ENCODE results near the gene AP2B1.
"Not testable (repeated sequence)": the region's sequence is repeated elsewhere in the genome, so short reads cannot be mapped to it uniquely, and the experiment has no call there.

The AP2B1 gene

DNA sequence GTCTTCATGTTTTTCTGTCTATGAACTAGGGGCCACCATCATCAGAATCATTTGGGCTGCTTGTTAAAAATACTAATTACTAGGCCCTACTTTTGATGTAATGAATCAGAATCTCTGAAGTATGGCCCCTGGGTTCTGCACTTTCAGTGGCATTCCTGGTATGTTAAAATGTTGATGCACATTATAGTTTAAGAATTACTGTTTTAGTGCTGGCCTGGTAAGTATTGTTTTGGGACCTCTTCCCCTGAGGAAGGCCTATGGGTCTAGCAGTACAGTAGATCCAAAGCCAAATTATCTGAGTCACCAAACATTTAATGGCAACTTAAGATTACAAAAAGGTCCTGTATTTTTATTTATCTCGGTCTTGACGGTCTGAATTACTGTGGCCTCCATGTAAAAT, 58.8 kb downstream of the AP2B1 start:
- DNase-seq: no peak

DNA sequence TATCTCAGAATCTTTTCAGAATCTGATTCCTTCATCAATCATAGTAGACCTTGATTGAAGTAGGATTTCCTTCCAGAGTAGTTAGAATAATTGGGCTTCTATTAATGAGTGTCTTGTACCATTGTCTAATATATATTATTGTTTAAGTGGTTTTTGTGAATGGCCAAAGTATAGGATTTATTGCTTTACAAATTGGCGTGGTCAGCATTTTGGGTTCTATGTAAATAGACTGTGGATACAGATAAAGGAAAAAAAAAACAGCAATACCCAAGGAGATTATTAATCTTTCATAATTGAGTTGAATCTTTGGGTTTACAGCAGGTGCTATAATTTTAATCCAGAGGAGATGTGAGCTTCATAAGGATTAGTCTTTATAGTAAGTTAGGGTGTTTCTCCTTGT, 64.3 kb downstream of the AP2B1 start:
- no peak for DNase-seq

DNA sequence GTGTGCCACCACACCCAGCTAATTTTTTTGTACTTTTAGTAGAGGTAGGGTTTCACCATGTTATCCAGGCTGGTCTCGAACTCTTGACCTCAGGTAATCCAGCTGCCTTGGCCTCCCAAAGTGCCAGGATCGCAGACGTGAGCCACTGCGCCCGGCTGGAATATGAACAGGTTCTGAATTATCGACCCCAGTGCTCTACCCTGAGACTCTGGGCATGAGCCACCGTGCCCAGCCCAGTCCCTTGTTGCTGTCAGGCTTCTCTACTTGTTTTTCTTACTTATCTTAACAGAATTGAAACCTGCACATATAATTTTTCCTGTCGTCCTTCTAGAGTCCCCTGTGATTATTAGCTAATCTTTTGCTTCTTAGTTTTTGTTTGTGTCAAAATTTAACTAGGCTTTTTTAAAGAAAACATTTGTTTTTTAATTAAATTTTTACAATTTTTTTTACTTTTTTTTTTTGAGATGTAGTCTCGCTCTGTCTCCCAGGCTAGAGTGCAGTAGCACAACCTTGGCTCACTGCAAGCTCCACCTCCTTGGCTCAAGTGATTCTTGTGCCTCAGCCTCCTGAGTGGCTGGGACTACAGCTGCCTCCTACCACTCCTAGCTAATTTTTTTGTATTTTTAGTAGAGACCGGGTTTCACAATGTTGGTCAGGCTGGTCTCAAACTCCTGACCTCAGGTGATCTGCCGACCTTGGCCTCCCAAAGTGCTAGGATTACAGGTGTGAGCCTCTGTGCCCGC, 66.7 kb downstream of the AP2B1 start:
- DNase-seq: no peak

DNA sequence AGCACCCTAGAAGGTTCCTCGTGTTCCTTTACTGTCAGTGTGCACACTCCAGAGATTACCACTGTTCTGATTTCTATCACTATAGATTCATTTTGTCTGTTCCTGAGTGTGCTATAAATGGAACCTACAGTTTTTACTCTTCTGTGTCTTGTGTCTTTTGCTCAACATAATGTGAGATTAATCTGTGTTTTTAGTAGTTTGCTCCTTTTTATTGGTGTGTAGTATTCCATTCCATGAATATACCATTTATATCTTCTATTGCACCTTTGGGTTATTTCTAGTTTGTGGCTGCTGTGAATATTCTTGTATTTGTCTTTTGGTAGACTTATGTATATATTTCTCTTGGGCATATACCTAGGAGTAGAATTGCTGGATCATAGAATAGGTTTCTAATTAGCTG, 68.2 kb downstream of the AP2B1 start:
- no peak for DNase-seq

DNA sequence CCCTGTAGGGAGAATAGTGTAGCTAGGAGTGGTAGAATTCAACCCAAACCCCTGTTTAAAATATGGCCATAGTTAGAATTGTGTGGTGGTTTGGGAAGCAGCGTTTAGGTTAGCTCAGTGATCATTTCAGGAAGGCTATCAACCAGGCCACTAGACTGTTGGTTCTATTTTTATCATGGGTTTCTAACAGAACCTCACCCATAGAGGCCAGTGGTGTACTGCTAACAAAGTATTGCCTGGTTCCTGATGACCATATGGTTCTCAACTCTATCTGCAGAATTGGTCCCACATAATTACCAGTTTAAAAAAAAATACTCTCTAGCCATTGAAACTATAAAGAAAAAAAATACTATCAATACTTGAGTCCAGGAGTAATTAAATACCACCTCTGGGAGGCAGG, 73.8 kb downstream of the AP2B1 start:
- no peak for DNase-seq

DNA sequence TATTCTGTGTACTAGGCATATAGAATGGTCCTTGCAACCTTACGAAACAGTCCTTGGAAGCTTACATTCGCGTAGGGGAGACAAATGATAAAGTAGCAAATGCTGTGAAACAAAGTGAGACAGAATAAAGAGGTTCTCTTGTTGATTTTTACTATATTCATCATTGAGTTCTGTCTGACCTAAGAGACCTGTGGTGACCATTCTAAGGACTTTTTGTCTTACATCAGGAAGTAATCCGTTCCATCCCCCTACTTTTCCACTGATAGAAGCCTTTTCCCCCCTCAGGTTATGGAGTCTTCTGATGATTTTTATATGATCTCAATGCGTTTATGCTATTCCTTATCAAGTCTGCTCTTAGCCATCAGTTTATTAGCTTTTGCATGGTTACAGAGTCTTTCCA, 77.6 kb downstream of the AP2B1 start:
- DNase-seq: no peak

DNA sequence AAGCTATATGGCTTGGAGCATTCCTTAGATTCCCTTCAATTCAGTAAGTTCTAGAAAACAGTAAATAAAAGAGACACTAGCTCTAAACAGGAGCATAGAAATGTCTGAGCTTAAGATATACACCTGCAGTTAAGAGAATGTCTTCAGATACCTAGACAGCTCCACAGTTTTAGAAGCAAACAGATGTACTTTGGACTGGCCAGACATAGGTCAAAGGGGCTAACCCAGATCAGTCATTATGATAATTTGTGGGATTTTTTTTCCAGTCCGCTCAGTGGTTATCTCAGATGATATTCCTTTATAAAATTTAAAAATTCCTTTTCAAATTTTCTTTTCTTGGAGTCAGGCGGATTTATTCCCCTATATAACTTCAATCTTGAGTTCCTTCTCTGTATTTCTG, 78.5 kb downstream of the AP2B1 start:
- DNase-seq: no peak

DNA sequence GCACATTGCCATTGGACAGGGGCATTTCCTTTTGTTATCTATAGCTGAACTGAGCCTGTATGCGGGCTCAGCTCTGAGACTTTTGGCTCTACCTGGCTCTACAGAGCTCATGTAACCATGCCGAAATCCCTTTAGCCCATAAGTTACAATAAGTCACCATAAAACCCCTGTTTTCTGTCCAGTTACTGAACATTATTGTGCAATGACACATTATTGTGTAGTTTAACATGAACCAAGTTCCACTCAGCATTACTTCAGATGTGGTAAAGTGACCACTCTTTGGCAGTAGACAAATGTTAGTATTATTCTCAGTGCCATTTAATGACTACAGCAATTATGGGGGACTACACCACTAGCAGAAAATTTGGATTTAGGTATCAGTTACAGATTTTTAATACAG, 78.9 kb downstream of the AP2B1 start:
- no peak for DNase-seq

DNA sequence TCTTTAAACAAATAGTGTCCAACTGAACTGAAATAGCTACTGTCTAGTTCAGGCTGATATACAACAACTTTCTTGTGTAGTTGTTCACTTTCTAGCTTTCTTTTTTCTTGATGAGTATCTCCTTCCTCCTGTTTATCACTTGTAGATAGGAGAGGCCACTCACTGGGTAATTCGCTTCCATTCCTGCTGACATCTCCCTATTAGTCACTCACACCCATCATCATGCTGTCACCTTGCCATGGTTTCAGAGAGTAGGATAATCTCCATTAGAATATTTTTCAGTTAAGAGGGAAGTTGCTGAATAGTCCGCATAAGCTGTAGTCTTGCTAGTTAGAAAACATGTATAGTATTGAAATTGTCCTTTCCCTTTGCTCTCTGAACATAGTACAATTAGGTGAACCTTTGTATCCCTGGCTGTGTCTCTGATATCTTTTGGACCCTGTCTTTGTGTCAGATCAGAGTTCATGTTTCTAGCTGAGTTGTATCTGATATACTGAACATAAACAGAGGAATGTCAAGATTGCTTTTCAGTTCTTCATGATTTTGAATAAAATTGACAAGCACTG, 79.9 kb downstream of the AP2B1 start:
- DNase-seq: no peak

DNA sequence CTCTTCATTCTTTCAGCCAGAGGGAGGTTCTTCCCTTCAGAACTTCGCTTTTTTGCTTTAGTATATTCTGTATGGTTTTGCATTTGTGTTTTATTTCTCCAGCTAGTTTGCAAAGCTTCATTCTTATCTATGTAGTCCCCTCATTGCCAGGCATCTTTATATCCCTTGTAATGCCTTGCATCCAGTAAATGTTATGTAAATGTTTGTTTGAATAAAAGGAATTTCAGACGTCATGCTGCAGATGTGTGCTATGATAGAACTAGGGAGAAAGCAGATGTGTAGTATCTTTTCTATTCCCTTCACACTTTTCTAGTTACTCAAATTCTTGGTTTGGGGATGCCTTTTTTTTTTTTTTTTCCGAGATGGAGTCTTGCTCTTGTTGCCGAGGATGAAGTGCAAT, 81.7 kb downstream of the AP2B1 start:
- DNase-seq: no peak

DNA sequence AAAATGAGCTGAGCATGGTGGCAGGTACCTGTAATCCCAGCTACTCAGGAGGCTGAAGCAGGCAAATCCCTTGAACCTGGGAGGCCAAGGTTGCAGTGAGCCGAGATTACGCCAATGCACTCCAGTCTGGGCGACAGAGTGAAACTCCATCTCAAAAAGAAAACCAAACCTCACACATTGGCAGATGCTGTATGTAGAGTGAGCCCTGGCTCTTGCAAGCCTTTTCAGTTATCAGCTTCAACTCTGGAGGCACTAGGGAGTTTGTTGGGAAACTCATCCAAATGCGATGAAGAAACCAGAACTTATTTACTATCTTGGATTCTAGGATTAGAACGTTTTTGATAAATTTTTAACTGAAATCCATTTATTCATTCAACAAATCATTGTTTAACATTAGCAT, 87.4 kb downstream of the AP2B1 start:
- no peak for DNase-seq

DNA sequence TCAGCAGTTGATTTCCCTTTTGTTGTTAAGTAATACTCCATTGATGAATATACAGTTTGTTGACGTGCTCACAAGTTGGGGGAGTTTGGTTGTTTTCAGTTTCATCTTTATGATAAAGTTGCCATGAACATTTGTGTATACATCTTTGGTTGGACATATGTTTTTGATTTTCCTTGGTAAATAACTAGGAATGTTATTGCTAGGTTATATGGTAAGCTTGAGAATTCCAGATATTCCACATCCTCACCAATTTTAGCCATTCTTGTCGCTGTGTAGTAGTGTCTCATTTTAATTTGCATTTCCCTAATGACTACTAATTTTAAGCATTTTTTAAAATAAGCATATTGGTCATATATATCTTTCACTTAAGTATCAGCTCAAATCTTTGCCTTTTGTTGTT, 89.3 kb downstream of the AP2B1 start:
- no peak for DNase-seq

DNA sequence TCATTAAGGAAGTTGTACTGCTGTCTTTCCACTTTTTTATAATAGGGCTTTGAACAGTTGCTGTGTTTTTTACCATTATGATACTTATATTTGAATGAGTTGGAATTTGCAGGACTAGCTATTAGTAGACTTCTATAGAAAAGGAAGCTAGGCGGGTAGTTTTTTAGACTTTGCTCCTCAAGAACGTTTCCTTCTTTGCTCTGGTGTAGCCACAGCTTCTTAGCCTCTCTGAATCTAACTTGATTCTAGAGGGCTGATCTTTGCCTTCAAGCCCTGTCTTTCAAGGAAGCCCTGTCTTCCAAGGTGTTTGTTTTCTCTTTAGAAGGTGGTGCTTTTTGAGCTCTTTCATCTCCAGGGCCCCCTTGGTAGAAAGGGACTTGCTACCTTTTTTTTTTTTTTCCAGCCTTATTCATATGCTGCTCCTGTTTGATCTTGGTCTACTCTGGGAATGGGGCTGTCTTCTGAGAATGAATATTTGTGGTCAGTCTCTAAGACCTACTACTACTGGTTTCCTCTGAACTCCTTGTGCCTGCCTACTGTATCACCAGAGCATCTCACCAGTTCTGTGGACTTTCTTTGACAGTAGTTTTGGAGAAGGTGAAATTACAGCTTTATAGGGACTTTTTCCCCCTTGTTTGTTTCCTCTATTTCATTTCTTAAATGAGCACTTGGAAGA, 92.0 kb downstream of the AP2B1 start:
- no peak for DNase-seq

DNA sequence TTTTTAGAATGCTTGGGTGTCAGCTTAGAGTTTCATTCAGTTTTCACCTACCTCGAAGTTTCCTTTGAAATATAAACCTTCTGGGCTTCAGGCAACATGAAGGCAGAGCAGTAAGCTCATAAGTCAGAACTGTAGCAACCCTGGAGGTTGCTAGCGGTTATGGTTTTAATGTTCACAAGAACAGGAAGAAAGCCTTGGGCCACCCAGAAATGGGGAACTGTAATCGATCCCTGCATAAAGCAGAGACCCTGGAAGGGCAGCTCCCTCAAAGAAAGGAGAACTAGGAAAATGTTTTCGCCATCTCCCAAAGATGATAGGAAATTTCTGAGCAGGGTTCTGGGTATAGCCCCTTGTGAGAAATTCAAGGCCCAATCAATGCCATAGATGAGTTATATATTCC, 96.5 kb downstream of the AP2B1 start:
- DNase-seq: no peak

DNA sequence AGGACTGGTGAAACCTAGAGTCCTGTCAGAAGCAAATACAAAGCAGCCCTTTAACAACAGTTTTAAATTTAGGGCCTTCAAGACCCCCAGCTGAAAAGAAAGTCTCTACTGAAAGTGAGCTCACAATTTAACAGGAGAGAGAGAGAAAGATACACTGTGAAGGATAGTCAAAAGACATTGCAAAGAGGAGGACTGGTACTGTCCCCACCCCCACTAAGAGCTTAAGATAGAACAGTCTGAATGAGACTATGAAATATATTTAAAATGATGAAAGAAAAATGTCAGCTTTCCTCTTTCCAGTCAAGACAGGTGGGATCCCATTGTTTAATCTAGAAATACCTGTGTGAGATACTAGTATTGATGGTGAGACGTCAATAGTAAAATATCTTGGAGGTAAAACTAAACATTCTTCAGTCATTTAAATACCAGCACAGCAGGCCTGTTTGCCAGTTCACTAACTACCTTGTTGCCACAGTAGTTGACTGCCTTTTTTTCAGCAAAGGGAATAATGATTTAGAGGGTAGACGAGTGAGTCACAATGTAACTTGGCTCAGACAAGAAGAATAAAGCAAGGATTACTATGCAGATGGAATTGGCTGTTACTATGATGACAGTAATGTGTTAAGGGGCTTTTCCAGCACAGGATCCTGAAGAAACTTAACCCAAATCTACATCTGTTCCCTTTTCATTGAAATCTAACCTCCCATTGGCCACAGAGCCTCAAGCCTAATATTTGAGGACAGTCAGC, 97.1 kb downstream of the AP2B1 start:
- no peak for DNase-seq

DNA sequence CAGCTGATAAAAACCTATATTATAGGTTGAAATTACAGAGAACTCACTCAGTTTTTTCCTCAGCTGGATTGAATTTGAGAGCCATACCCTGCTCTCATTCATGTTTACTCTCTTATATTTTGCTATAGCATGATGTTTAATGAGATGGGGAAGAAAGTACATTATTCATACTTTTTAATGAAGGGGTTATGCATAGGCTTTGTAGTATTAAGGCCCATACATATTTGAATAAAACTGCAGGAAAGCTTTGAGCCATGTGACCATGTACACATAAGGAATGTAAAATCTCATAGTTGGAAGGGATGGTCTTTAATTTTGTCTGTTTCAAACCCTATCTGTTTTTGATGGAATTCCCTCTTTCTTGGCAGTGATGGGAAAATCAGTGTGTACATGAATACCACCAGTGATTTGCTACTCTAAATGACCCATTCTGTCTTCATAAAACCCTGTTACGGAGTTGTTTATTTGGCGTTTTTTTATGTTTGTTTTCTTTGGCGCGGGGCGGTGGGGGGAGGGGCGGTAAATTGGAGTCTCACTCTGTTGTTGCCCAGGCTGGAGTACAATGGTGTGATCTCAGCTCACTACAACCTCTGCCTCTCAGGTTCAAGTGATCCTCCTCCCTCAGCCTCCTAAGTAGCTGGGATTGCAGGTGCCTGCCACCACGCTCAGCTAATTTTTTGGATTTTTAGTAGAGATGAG, 105.5 kb downstream of the AP2B1 start:
- DNase-seq: no peak

DNA sequence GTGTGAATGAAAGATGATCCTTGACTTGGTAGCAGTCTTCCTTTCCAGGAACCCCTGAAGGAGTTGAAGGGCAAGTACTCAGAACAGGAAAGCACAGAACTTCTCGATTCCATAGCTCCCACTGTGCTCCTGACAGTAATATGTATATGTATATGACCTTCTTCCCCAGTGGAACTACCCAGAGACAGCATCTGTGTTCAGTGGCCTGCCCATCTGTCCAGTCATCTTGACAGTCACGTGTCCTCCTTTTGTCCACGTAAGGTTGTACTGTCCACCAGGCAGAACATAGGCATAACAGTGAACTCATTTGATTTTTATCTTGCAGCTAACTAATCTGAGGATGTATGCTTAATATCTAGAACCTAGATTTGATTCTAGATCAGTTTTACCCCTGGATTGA, 106.5 kb downstream of the AP2B1 start:
- DNase-seq: no peak

DNA sequence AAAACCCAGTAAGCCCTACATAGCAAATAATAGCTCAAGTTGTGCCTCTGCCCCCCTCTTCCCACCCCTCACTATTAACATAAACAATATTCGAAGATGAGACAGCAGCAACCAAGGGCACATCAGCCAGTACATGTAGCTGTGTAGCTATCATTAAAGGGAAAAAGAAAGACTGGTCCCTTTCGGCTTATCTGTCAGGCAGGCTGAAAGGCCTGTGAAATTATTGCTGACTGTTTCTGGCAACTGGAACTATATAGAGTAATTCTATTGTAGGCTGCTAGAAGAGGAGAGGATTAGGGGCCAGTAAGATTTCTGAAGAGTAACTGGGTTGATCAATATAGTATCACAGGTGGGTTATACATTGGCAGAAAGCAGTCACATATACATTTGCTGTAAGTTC, 107.8 kb downstream of the AP2B1 start:
- DNase-seq: no peak

DNA sequence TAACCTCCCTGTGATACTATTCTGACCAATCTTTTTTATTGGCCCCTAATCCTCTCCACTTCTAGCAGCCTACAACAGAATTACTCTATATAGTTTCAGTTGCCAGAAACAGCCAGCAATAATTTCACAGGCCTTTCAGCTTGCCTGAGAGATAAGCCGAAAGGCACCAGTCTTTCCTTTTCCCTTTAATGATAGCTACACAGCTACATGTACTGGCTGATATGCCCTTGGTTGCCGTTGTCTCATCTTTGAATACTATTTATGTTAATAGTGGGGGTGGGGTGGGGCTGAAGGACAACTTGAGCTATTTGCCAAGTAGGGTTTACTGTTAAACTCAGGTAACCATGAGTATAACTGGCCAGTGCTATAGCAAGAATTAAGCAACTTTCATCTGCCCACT, 108.5 kb downstream of the AP2B1 start:
- no peak for DNase-seq

DNA sequence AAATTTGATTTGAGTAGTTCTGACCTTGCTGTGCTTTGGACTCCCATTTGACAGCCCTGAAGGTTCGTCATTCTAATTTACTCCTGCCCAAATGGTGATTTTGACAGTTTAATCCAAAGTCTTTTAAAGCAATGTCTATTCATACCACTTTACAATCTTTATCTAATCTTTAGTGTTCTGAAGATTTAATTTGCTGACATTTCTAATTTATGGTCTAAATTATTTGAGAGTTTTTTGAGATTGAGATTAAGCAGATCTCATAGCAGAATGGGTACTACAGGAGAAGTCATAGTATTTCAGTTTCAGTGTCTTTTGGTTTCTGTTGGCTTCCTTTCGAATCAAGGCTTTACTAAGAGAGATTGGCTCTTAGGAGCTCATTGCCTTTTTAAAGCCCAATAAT, 111.7 kb downstream of the AP2B1 start:
- no peak for DNase-seq

DNA sequence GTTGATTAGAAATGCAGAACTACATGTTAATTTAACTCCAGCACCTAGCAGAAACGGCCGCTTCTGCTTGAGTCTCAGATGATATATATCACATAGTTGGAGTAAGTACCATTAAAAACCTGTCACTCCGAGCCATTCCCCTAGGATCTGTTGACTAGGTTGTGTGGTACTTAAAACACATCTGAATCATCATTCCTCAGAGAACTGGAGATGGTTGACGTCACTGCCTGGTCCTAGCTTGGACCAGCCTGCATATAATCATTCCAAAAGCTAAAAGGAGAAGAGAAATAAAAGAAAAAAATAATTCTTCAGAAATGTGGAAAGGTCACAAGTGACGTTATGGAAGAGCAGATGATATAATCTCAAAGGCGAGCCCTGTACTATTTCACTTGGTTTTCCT, 113.0 kb downstream of the AP2B1 start:
- DNase-seq: no peak

DNA sequence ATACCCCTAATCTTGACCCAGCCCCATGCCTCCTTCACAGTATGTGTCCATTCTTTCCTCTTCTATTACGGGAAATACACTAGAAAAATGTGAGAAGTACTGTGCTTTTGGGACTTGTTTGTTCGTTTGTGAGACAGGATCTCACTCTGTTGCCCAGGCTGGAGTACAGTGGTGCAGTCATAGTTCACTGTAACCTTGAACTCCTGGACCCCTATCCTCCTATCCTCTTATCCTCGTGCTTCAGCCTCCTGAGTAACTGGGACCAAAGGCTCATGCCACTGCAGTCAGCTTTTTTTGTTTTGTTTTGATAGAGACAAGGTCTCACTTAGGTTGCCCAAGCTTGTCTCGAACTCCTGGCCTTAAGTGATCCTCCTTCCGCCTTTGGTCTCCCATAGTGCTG, 114.4 kb downstream of the AP2B1 start:
- DNase-seq: no peak

DNA sequence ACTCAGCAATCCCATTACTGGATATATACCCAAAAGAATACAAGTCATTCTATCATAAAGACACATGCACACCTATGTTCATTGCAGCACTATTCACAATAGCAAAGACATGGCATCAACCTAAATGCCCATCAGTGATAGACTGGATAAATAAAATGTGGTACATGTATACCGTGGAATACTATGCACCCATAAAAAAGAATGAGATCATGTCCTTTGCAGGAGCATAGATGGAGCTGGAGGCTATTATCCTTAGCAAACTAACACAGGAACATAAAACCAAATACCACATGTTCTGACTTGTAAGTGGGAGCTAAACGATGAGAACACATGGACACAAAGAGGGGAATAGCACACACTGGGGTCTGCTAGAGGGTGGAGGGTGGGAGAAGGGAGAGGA, 116.2 kb downstream of the AP2B1 start:
- not testable (repeated sequence) for DNase-seq
